Astrocyte of the spinal cord (primary cell): ENCODE results near the gene EMX2.

ENCODE experiments used
- DNase-seq: peaks from one replicate; pipeline ENCODE4 v3.0.0; 2011; ENCODE audit warnings: low read depth, low spot score
- H3K4me3 ChIP-seq: 2 replicates; pipeline ENCODE4 v1.5.1; 2011; ENCODE audit warnings: low read depth, mild to moderate bottlenecking, low read length, moderate library complexity
- CTCF ChIP-seq: IDR thresholded peaks from 2 replicates; pipeline ENCODE4 v1.5.1; 2012; ENCODE audit warnings: low read depth, mild to moderate bottlenecking, low read length, inconsistent platforms
- in situ Hi-C: cut with HindIII; loops from 2 replicates; pipeline ENCODE4 v1.10.0; 2017; ENCODE audit warnings: low sequenced_read_pairs

EMX2 gene

GRCh38 chr10:117530791-117531190, 11.8 kb upstream of the EMX2 start:
- H3K4me3 ChIP-seq, result no peak overlapping the region
- in situ Hi-C loops, result no loop called here
- no peak for DNase-seq
- no peak for TF ChIP-seq CTCF

GRCh38 chr10:117531371-117532002, 11.1 kb upstream of the EMX2 start:
- no peak overlapping the region for H3K4me3 ChIP-seq
- no peak for DNase-seq
- TF ChIP-seq CTCF, result no peak
- in situ Hi-C loops, result no loop called here

- in situ Hi-C loops, result no loop called here
- DNase-seq, result no peak
- TF ChIP-seq CTCF, result no peak
- H3K4me3 ChIP-seq, result no peak overlapping the region
These were observed 10.6 kb upstream of the EMX2 start for GRCh38 chr10:117532003-117532385.

- no peak for DNase-seq
- H3K4me3 ChIP-seq, result no peak overlapping the region
- in situ Hi-C loops, result no loop called here
- TF ChIP-seq CTCF, result no peak
These were observed 10.0 kb upstream of the EMX2 start for GRCh38 chr10:117532451-117533107.

GRCh38 chr10:117533507-117534281, 8.9 kb upstream of the EMX2 start:
- no peak for TF ChIP-seq CTCF
- in situ Hi-C loops, result no loop called here
- no peak overlapping the region for H3K4me3 ChIP-seq
- no peak for DNase-seq

GRCh38 chr10:117534321-117535297, 7.9 kb upstream of the EMX2 start:
- no peak for TF ChIP-seq CTCF
- in situ Hi-C loops, result no loop called here
- no peak for DNase-seq
- no peak overlapping the region for H3K4me3 ChIP-seq
